SK-N-SH (cell line): ENCODE data around the gene GPR180.

Experiments
- CTCF ChIP-seq: fragments of 200-600 bp; sonication (generic); IDR thresholded peaks from 2 replicates; pipeline ENCODE4 v1.6.1; 2017; ENCODE audit warnings: antibody characterized with exemption, mild to moderate bottlenecking, moderate library complexity
- EP300 ChIP-seq, 2 experiments: IDR thresholded peaks; 2 replicates each; pipeline versions ENCODE4 v1.4.0 to v1.6.1; 2012; ENCODE audit warnings: borderline replicate concordance in 1 of 2, low read depth in 1 of 2, low read length in 1 of 2
- FOXJ3 ChIP-seq: sonication (generic); formaldehyde crosslinking; IDR thresholded peaks from 2 replicates; pipeline ENCODE4 v1.5.1; 2020; ENCODE audit warnings: mild to moderate bottlenecking, missing genetic modification reagents
- NFIC ChIP-seq: IDR thresholded peaks from 2 replicates; pipeline ENCODE4 v1.4.0; 2012; ENCODE audit warnings: borderline replicate concordance
- RAD21 ChIP-seq: IDR thresholded peaks from 2 replicates; pipeline ENCODE4 v1.6.1; 2012; ENCODE audit warnings: mild to moderate bottlenecking, low read length
- REST ChIP-seq: IDR thresholded peaks from 2 replicates; pipeline ENCODE4 v1.6.1; 2012; ENCODE audit warnings: mild to moderate bottlenecking, low read depth, low read length, moderate library complexity
- USF2 ChIP-seq: fragments of 150-350 bp; IDR thresholded peaks from 2 replicates; pipeline ENCODE4 v1.6.1; 2017; ENCODE audit warnings: antibody characterized with exemption, low read length, low read depth, borderline replicate concordance

- TF ChIP-seq NFIC (no peak), USF2 (no peak), FOXJ3 (CRISPR knock-in tag) (no peak), RAD21 (no peak), CTCF (no peak), EP300 (IDR thresholded peaks at IDR 0.05; ENCODE audit: borderline replicate concordance in 1 of 2, low read depth in 1 of 2, low read length in 1 of 2) (no peak), REST (no peak)
Observed at GRCh38 chr13:94558716-94559115, 42.9 kb upstream of the GPR180 start.
